Measurements from ENCODE around the gene PLA2G6.

DNA sequence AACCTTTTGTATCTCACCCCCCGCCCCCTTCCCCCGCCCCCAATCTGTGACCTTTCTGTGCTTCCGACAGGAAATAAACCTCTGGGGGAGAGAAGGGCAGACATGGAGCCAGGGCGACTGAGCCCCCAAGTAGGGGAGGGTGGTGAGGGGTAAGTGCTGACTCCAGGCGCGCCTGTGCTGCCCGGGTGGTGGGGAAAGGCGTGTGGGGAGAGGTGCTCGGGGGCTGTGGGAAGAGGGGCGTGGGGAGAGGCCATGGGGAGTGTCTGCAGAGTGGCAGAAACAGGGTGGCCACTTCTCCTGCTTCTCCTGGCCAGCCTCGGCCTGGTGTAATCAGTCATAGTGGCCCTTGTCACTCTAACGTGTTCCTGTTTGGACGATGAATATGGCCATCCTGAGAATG lies 105.7 kb downstream of the PLA2G6 start:
- TF ChIP-seq MAZ (IDR thresholded peaks at IDR 0.05; ENCODE audit: borderline replicate concordance, low read depth, low read length): no peak
- no peak for TF ChIP-seq RAD21 (conservative IDR thresholded peaks at IDR 0.05 in 1 of 2, IDR thresholded peaks at IDR 0.05 in 1 of 2)
- TF ChIP-seq KDM5A (IDR thresholded peaks at IDR 0.05): no peak
- TF ChIP-seq KDM1A (IDR thresholded peaks at IDR 0.05; ENCODE audit: low read depth): no peak
- TF ChIP-seq, protein P1, sequence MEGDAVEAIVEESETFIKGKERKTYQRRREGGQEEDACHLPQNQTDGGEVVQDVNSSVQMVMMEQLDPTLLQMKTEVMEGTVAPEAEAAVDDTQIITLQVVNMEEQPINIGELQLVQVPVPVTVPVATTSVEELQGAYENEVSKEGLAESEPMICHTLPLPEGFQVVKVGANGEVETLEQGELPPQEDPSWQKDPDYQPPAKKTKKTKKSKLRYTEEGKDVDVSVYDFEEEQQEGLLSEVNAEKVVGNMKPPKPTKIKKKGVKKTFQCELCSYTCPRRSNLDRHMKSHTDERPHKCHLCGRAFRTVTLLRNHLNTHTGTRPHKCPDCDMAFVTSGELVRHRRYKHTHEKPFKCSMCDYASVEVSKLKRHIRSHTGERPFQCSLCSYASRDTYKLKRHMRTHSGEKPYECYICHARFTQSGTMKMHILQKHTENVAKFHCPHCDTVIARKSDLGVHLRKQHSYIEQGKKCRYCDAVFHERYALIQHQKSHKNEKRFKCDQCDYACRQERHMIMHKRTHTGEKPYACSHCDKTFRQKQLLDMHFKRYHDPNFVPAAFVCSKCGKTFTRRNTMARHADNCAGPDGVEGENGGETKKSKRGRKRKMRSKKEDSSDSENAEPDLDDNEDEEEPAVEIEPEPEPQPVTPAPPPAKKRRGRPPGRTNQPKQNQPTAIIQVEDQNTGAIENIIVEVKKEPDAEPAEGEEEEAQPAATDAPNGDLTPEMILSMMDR (IDR thresholded peaks at IDR 0.05): no peak
- no peak for TF ChIP-seq CBX8 (IDR thresholded peaks at IDR 0.05)
- TF ChIP-seq, protein P2, sequence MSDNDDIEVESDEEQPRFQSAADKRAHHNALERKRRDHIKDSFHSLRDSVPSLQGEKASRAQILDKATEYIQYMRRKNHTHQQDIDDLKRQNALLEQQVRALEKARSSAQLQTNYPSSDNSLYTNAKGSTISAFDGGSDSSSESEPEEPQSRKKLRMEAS (IDR thresholded peaks at IDR 0.05): no peak
- TF ChIP-seq JUNB (IDR thresholded peaks at IDR 0.05): no peak
- no peak for TF ChIP-seq CHD2 (IDR thresholded peaks at IDR 0.05; ENCODE audit: low read length, partially characterized antibody)
- TF ChIP-seq SMC3 (IDR thresholded peaks at IDR 0.05): no peak
- TF ChIP-seq HEYL (CRISPR knock-in tag; IDR thresholded peaks at IDR 0.05): no peak
- TF ChIP-seq POLR2A (IDR thresholded peaks at IDR 0.05; ENCODE audit: low read length): no peak
- TF ChIP-seq, protein P3, sequence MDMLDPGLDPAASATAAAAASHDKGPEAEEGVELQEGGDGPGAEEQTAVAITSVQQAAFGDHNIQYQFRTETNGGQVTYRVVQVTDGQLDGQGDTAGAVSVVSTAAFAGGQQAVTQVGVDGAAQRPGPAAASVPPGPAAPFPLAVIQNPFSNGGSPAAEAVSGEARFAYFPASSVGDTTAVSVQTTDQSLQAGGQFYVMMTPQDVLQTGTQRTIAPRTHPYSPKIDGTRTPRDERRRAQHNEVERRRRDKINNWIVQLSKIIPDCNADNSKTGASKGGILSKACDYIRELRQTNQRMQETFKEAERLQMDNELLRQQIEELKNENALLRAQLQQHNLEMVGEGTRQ (IDR thresholded peaks at IDR 0.05): no peak
- no peak for TF ChIP-seq PHF8 (IDR thresholded peaks at IDR 0.05; ENCODE audit: borderline replicate concordance, low read depth)
